Stimulated activated naive CD8-positive, alpha-beta T cell treated with anti-CD3 and anti-CD28 coated beads, Interleukin-15, Interleukin-2, amounts not matched to agents 100 ng/mL and 50 ng/mL, for 24 hours (primary cell): ENCODE data around the gene DNMBP.

Source experiments
- H3K27ac Mint-ChIP-seq: one replicate; pipeline ENCODE4 v1.8.0; 2021; ENCODE audit warnings: mild to moderate bottlenecking, mixed read lengths
- H3K27me3 Mint-ChIP-seq: one replicate; pipeline ENCODE4 v1.8.0; 2021; ENCODE audit warnings: mixed read lengths
- H3K36me3 Mint-ChIP-seq: one replicate; pipeline ENCODE4 v1.8.0; 2021; ENCODE audit warnings: low read depth, mixed read lengths
- H3K4me1 Mint-ChIP-seq: one replicate; pipeline ENCODE4 v1.8.0; 2021; ENCODE audit warnings: low read depth, mixed read lengths
- H3K4me3 Mint-ChIP-seq: one replicate; pipeline ENCODE4 v1.8.0; 2021; ENCODE audit warnings: mild to moderate bottlenecking, mixed read lengths
- H3K9me3 Mint-ChIP-seq: one replicate; pipeline ENCODE4 v1.8.0; 2021; ENCODE audit warnings: mixed read lengths

The DNMBP gene

DNA sequence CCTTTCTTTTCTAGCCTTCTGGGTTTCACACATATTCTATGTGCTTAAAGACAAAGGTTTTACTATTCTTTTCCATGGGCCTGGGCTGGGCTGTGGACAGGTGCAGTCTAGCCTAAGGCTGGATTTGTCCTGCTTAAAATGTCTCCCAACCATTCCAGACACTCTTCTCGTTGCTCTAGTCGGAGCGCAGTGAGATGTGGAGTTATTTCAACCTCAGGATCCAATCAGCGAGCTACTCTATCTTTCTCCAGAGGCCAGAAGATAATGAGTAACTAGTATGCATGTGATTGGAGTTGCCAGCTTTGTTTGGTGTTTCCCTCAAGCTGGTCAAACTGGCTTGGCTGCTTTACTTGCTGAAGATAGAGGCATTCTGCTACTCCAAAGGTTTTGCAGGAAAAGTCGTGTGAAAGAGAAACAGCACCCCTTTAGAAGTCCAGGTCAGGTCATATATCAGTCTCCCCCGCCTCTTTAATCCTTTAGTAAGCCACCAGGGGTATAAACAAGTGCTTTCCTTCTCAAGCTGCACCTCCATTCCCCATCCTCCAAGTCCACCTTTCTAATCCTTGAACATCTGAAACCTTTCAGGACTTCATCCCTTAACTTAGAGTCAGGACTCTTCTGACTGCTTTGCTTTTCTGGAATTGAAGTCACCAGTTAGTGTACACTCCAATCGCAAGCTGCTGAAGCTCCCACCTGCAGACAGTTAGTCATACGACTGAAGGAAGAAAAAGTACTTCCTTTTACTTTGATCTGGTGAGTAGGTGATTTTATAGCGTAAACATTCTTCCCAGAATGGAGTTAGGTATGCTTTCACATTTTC is 78.8 kb downstream of the DNMBP start:
- Mint-ChIP-seq H3K36me3 (no peaks in the 10 kb centered on the region), H3K27ac (no peak overlapping the region), H3K4me1 (peaks cover 26% of the 10 kb centered on the region), H3K9me3 (no peaks in the 10 kb centered on the region), H3K4me3 (no peak overlapping the region), H3K27me3 (no peaks in the 10 kb centered on the region)

DNA sequence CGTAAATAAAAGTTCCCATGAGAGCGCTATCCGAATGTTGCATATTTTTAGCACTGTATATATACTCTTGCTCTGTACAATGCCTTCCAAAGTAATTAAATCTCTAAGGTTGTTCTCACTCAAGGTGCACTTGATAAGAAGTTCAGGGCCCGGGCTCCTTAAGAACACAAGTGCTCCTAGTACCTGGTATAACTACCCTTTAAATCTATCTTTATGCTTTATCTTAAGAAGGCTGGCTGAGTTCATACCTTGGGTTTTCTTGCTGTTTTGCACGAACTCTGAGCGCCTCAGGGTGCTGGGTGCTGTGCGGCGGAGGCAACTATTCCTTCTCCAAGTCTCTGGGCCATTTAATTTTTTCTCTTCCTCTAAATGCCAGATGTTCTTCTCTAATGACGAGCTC is 80.4 kb downstream of the DNMBP start:
- no peak overlapping the region for H3K27ac Mint-ChIP-seq
- H3K4me1 Mint-ChIP-seq: peaks cover 26% of the 10 kb centered on the region
- H3K36me3 Mint-ChIP-seq: no peaks in the 10 kb centered on the region
- no peaks in the 10 kb centered on the region for H3K27me3 Mint-ChIP-seq
- H3K9me3 Mint-ChIP-seq: no peaks in the 10 kb centered on the region
- H3K4me3 Mint-ChIP-seq: no peak overlapping the region

DNA sequence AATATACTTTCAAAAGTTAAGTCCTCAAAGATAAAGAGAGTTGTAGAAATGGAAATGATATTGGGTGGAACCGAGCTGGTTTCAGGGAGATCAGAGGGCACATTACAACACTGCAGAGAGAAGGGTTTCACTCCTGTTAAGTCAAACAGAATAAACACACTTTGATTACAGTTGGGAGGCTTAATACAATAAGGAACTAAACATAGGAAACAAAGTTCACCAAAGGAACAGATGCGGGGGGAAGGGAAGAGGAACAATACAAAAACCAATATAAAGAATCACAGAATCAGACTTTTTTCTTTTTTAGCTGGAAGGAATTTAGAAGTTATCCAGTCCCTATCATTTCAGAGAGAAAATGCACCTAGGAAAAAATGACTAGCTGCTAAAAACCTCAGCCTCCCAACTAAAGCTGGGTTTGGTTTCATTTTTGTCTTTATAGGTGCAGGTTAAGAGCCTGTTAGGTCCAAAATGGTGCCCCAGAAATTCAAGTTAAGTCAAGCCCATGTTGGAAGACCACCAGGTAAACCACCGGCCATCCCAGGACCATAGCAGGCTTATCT is 81.9 kb downstream of the DNMBP start:
- Mint-ChIP-seq H3K36me3 (no peaks in the 10 kb centered on the region), H3K9me3 (no peaks in the 10 kb centered on the region), H3K4me3 (no peak overlapping the region), H3K27me3 (no peaks in the 10 kb centered on the region), H3K4me1 (peaks cover 26% of the 10 kb centered on the region), H3K27ac (no peak overlapping the region)

DNA sequence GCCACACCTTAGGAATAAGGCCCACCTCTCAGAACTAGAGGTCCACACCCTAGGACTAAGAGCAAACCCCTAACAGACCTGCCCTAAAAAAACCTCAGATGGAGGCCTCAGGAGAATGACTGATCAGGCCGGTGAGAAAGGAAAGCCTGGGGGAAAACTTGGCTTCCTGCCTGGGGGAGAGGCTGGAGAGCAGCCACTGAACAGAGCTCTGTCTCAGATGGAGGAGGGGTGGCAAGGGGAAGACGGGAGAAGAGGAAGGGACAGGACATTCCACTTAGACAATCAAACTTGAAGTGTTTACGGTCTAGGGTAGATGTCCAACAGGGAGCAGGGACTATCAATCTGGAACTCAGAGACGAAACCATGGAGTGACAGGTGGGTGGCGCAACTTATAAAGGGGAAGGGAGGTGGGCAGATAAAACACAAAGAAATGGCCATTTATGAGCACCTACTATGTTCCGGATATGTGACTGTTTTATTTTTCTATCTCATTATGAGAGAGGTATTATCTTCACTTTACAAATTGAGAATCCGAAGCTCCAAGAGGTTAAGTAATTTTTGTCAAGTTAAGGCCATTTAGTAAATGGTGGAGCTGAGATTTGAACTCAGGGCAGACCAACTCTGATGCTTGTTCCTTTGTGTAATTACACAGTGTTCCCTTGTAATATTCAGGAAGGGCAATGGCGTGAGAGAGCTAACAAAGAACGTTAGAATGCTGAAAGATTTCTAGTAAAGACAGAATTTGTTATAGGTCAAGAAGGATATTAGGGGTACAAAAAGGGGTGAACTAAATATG is 82.6 kb downstream of the DNMBP start:
- Mint-ChIP-seq H3K9me3 (no peaks in the 10 kb centered on the region), H3K4me1 (peaks cover 26% of the 10 kb centered on the region), H3K27ac (no peak overlapping the region), H3K36me3 (no peaks in the 10 kb centered on the region), H3K4me3 (no peak overlapping the region), H3K27me3 (no peaks in the 10 kb centered on the region)

DNA sequence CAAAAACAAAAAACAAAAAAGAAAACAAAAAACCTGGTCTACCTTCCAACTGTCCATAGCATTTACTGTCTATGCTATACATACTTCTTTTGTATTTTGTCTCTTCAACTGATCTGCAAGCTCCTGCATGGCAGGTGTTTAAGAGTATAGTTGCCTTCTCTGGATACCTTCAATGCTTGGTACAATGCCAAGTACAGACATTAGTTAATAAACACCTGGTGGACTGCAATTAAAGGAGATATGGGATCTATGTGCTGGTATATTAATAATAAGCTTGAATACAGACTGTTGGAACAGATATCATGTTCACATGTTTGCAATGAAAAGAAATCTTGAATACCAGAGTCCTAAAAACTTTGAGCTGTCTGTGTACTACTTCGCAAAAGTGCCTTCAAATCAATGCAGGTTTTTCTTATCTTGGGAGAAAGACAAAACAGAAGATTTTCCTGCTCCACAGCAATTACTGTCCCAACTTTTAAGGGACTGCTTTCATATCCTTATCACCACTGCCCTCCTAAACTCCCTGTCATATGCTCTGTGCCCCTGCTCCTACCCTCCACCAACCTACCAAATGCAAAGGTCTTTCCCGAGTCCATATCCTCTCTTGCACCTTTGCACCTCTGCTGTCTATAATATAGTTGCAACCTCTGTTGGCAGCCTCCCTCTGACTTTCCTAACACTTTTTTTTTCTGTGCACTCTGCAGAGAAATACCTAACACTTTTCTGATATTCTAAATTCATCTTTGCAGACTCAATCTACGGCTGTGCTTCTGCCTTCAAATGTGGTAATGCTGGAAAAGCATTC is 85.1 kb downstream of the DNMBP start:
- H3K27me3 Mint-ChIP-seq: no peaks in the 10 kb centered on the region
- H3K9me3 Mint-ChIP-seq: no peaks in the 10 kb centered on the region
- H3K36me3 Mint-ChIP-seq: no peaks in the 10 kb centered on the region
- peaks cover 20% of the 10 kb centered on the region for H3K4me1 Mint-ChIP-seq
- H3K27ac Mint-ChIP-seq: no peak overlapping the region
- no peak overlapping the region for H3K4me3 Mint-ChIP-seq

DNA sequence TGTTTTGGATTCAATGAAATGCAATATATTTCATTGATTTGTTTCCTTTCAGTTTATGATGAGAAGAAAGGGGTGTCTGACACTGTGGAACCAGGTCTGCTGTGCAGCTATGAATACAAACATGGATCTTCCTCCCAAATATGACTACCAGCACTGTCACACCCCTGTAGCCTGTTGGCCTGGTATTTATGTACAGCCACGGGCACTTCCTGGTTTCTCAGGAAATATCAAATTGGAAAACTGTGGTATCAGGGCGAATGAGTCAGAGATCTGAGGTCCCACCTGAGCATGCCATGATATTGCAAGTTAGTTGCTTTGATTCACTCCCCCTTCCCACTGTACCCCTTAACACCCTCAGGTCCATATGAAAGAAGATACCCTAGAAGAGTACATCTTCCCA is 87.8 kb downstream of the DNMBP start:
- no peaks in the 10 kb centered on the region for H3K36me3 Mint-ChIP-seq
- H3K4me1 Mint-ChIP-seq: peaks cover 5% of the 10 kb centered on the region
- H3K27me3 Mint-ChIP-seq: no peaks in the 10 kb centered on the region
- H3K27ac Mint-ChIP-seq: no peak overlapping the region
- H3K4me3 Mint-ChIP-seq: no peak overlapping the region
- H3K9me3 Mint-ChIP-seq: no peaks in the 10 kb centered on the region

DNA sequence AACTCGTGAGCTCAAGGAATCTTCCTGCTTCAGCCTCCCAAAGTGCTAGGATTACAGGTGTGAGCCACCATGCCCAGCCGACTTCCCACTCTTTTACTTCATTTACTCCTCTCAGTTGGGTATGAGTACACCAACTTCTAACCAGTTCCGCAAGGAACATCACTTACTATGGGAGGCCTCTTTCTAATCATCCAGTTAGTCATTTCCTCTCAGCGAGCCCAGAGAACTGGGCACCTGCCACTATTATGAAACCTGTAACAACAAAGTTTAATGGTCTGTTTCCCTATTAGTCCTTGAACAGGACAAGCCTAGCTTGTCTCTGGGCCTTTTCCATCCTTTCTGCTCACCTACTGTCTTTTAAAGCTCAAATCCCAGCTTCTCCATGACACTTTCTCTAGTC is 88.8 kb downstream of the DNMBP start:
- peaks cover 3% of the 10 kb centered on the region for H3K4me1 Mint-ChIP-seq
- H3K4me3 Mint-ChIP-seq: no peak overlapping the region
- H3K36me3 Mint-ChIP-seq: no peaks in the 10 kb centered on the region
- no peak overlapping the region for H3K27ac Mint-ChIP-seq
- no peaks in the 10 kb centered on the region for H3K9me3 Mint-ChIP-seq
- no peaks in the 10 kb centered on the region for H3K27me3 Mint-ChIP-seq

DNA sequence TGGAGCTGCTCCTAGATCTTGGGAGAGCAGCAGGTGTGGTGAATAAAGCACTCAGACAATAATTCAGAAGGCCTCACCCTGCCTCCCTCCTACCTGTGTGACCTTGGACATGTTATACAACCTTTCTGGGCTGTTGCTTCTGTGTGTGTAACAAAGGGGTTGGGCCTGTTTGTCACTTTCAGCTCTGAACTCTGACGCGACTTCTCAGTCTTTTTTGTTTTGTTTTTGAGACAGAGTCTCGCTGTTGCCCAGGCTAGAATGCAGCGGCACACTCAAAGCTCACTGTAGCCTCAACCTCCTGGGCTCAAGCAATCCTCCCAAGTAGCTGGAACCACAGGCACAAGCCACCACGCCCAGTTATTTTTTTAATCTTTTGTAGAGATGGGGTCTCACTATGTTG is 89.3 kb downstream of the DNMBP start:
- H3K9me3 Mint-ChIP-seq: no peaks in the 10 kb centered on the region
- no peaks in the 10 kb centered on the region for H3K36me3 Mint-ChIP-seq
- no peaks in the 10 kb centered on the region for H3K27me3 Mint-ChIP-seq
- no peak overlapping the region for H3K4me3 Mint-ChIP-seq
- no peak overlapping the region for H3K27ac Mint-ChIP-seq
- H3K4me1 Mint-ChIP-seq: peaks cover 3% of the 10 kb centered on the region

DNA sequence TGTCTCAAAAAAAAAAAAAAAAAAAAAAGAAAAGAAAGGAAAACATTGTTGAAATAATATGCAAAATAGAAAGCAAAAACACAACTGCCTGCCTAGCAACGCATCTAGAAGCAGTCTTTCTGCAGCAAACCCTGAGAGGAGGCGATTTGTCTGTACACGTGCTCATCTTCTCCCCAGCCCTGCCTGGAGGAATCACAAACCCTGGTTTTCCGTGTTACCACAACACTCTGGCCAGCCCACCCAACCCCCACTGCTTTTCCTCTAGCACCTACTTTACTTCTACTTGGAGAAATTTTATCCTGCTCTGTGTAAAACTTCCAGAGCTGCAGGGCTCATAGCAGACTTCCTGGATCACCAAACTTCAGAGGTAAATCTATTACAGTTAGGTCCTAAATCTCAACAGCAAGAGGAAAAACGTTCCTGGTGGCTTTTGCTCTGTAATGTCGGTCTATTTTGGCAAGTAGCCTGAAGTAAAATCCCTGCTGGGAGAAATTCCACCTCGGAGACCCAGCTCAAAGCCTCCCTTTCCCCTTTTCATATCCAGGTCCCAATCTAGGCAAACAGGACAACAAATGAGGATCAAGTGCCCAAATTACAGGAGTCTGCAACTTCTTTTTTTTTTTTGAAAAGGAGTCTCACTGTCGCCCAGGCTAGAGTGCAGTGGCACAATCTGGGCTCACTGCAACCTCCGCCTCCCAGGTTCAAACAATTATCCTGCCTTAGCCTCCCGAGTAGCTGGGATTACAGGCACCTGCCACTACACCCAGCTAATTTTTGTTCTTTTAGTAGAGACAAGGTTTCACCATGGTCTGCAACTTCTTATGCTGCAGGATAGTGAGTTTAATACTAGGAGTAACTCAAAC is 91.6 kb downstream of the DNMBP start:
- Mint-ChIP-seq H3K9me3 (no peaks in the 10 kb centered on the region), H3K27me3 (no peaks in the 10 kb centered on the region), H3K4me1 (peaks cover 3% of the 10 kb centered on the region), H3K27ac (no peak overlapping the region), H3K36me3 (no peaks in the 10 kb centered on the region), H3K4me3 (no peak overlapping the region)

DNA sequence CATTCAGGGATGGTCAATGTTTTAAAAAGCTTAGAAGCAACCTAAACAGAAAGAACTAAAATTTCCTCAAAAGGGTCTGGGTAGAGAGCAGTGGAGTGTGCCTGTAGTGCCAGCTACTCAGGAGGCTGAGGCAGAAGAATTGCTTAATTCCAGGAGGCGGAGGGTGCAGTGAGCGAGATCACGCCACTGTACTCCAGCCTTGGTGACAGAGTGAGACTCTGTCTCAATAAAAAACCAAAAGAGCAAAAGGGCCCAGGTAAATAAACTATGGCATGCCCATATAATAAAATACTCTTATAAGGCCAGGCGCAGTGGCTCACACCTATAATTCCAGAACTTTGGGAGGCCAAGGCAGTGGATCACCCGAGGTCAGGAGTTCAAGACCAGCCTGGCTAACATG is 93.0 kb downstream of the DNMBP start:
- Mint-ChIP-seq H3K9me3 (no peaks in the 10 kb centered on the region), H3K4me3 (no peak overlapping the region)

DNA sequence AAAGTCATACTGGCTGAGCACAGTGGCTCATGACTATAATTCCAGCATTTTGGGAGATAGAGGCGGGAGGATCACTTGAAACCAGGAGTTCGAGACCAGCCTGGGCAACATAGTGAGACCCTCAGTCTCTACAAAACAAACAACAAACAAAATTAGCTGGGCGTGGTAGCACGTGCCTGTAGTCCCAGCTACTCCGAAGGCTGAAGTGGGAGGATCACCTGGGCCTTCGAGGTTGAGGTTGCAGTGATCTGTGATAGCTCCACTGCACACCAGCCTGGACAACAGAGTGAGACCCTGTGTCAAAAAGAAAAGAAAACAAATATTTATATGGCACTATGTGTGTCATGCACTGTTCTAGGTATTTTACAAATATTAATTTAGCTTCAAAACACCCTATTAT is 94.3 kb downstream of the DNMBP start:
- Mint-ChIP-seq H3K27me3 (no peaks in the 10 kb centered on the region), H3K9me3 (no peaks in the 10 kb centered on the region), H3K36me3 (no peaks in the 10 kb centered on the region), H3K27ac (no peak overlapping the region), H3K4me3 (no peak overlapping the region), H3K4me1 (no peaks in the 10 kb centered on the region)

More for the DNA sequence above, 93.0 kb downstream of the DNMBP start:
- Mint-ChIP-seq H3K27me3 (no peaks in the 10 kb centered on the region), H3K36me3 (no peaks in the 10 kb centered on the region), H3K4me1 (no peaks in the 10 kb centered on the region), H3K27ac (no peak overlapping the region)

DNA sequence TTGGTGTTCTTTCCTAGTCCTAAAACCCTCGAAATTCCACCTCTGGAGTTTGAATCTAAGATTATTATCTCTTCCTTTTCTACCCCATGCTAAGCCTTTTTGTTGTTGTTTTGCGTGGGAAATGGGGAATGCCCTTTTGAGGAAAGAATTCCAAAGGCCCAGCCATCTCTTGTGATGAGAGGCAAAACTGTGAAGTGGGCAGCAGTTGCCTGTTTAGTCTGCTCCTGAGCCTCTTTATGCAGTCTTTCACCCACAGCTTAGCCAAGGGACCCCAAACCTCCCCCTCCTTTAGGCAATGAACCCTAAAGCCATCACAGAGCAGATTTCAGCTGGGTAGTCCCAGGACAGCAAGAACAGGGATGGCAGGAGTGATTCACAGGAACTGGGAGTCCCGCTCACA is 95.5 kb downstream of the DNMBP start:
- H3K27ac Mint-ChIP-seq: no peak overlapping the region
- no peaks in the 10 kb centered on the region for H3K27me3 Mint-ChIP-seq
- no peaks in the 10 kb centered on the region for H3K36me3 Mint-ChIP-seq
- H3K4me3 Mint-ChIP-seq: no peak overlapping the region
- no peaks in the 10 kb centered on the region for H3K9me3 Mint-ChIP-seq
- no peaks in the 10 kb centered on the region for H3K4me1 Mint-ChIP-seq

DNA sequence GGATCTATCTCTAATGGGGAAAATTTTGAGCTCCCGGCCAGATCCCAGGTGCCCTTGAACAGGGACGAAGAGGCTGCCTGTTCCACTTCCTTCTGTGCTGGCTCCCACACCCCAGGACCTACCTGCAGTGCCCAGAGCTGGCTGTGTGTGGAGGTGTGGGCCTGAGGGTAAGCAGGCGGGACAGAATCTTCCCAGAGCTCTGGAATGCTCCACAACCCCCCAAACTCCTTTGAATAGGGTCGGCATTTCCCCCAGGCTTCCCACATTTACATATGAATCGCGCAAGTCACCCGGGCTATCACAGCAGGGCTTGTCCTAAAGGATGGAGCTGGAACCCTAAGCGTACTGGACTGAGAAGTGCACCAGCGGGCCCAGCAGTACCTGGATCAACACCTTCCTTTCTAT is 95.9 kb downstream of the DNMBP start:
- Mint-ChIP-seq H3K27me3 (no peaks in the 10 kb centered on the region), H3K36me3 (no peaks in the 10 kb centered on the region), H3K9me3 (no peaks in the 10 kb centered on the region), H3K4me3 (no peak overlapping the region), H3K4me1 (no peaks in the 10 kb centered on the region), H3K27ac (no peak overlapping the region)

DNA sequence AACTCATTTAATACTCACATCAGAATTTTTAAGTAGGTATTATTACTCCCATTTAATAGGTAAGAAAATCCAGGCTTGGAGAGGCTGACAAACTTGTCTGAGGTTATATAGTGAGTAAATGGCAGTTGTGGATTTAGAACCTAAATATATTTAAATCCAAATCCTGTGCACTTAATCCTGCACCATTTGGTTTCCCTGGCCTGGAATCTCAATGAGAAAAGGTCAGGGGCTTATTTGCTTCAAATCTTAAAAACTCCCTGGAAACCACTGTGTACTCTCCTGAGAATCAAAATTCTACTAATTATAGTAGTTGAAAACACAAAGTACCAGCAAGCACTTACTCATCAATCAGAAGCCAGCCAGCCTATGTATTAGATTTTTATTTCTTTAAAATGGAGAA is 97.7 kb downstream of the DNMBP start:
- H3K9me3 Mint-ChIP-seq: no peaks in the 10 kb centered on the region
- no peaks in the 10 kb centered on the region for H3K27me3 Mint-ChIP-seq
- peaks cover 7% of the 10 kb centered on the region for H3K36me3 Mint-ChIP-seq
- no peak overlapping the region for H3K27ac Mint-ChIP-seq
- no peaks in the 10 kb centered on the region for H3K4me1 Mint-ChIP-seq
- H3K4me3 Mint-ChIP-seq: no peak overlapping the region
